Stimulated activated naive CD8-positive, alpha-beta T cell treated with anti-CD3 and anti-CD28 coated beads, Interleukin-15, amount 100 ng/mL, for 72 hours (primary cell): ENCODE measurements around the gene ALKBH6.
"Not testable (repeated sequence)": the region's sequence is repeated elsewhere in the genome, so short reads cannot be mapped to it uniquely, and the experiment has no call there.

Experiments
- ATAC-seq: fragments of 150-1000 bp; cut with Tn5 transposase; 2 replicates; pipeline ENCODE4 v1.10.0; 2021; ENCODE audit warnings: mild to moderate bottlenecking, moderate library complexity
- DNase-seq, 2 donors: peaks; one replicate each; pipeline ENCODE4 v3.0.0; 2021 to 2022
- H3K27ac Mint-ChIP-seq, 2 donors: one replicate each; pipeline ENCODE4 v1.8.0; 2022; ENCODE audit warnings: mild to moderate bottlenecking in 2 of 2, mixed read lengths in 2 of 2, moderate library complexity in 2 of 2
- H3K27me3 Mint-ChIP-seq: one replicate; pipeline ENCODE4 v1.8.0; 2022; ENCODE audit warnings: mixed read lengths
- H3K4me1 Mint-ChIP-seq: one replicate; pipeline ENCODE4 v1.8.0; 2022; ENCODE audit warnings: mild to moderate bottlenecking, mixed read lengths
- H3K4me3 Mint-ChIP-seq, 2 donors: one replicate each; pipeline ENCODE4 v1.8.0; 2022; ENCODE audit warnings: mild to moderate bottlenecking in 2 of 2, mixed read lengths in 2 of 2, moderate library complexity in 1 of 2
- H3K9me3 Mint-ChIP-seq, 2 donors: one replicate each; pipeline ENCODE4 v1.8.0; 2022; ENCODE audit warnings: mixed read lengths in 2 of 2

The ALKBH6 gene

GRCh38 chr19:35988824-35989223, 25.2 kb downstream of the ALKBH6 start:
- no peaks in the 10 kb centered on the region for H3K9me3 Mint-ChIP-seq
- peaks cover 48% of the 10 kb centered on the region for H3K27me3 Mint-ChIP-seq
- no peak overlapping the region for H3K4me3 Mint-ChIP-seq
- ATAC-seq, result no peak
- DNase-seq, result no peak
- H3K27ac Mint-ChIP-seq, result no peak overlapping the region
- peaks cover 12% of the 10 kb centered on the region for H3K4me1 Mint-ChIP-seq

GRCh38 chr19:35987571-35987896, 26.5 kb downstream of the ALKBH6 start:
- no peak for DNase-seq
- peak overlapping the region; percentile 30 to 62 for H3K4me3 Mint-ChIP-seq
- no peak for ATAC-seq
- peaks cover 9% of the 10 kb centered on the region for H3K4me1 Mint-ChIP-seq
- peaks cover 55% of the 10 kb centered on the region for H3K27me3 Mint-ChIP-seq
- no peak overlapping the region for H3K27ac Mint-ChIP-seq
- H3K9me3 Mint-ChIP-seq, result no peaks in the 10 kb centered on the region

- DNase-seq (no peak), ATAC-seq (peak; percentile 67)
- Mint-ChIP-seq H3K9me3 (no peaks in the 10 kb centered on the region), H3K4me3 (peak overlapping the region; percentile 68 to 76), H3K4me1 (peaks cover 9% of the 10 kb centered on the region), H3K27ac (no peak overlapping the region), H3K27me3 (peaks cover 55% of the 10 kb centered on the region)
These were observed 27.1 kb downstream of the ALKBH6 start for GRCh38 chr19:35986664-35987570.

- H3K9me3 Mint-ChIP-seq, result no peaks in the 10 kb centered on the region
- H3K4me1 Mint-ChIP-seq, result peaks cover 9% of the 10 kb centered on the region
- peaks cover 60% of the 10 kb centered on the region for H3K27me3 Mint-ChIP-seq
- no peak overlapping the region for H3K27ac Mint-ChIP-seq
- DNase-seq (no peak), ATAC-seq (no peak)
- no peak overlapping the region for H3K4me3 Mint-ChIP-seq
These were observed 27.9 kb downstream of the ALKBH6 start for GRCh38 chr19:35986111-35986510.

GRCh38 chr19:35983177-35983576, 30.8 kb downstream of the ALKBH6 start:
- no peaks in the 10 kb centered on the region for H3K9me3 Mint-ChIP-seq
- H3K4me1 Mint-ChIP-seq, result peaks cover 9% of the 10 kb centered on the region
- peaks cover 71% of the 10 kb centered on the region for H3K27me3 Mint-ChIP-seq
- H3K27ac Mint-ChIP-seq, result no peak overlapping the region
- H3K4me3 Mint-ChIP-seq, result no peak overlapping the region
- ATAC-seq (no peak), DNase-seq (no peak)

- not testable (repeated sequence) for ATAC-seq, H3K9me3 Mint-ChIP-seq, H3K4me3 Mint-ChIP-seq, H3K27ac Mint-ChIP-seq, DNase-seq, H3K4me1 Mint-ChIP-seq
- H3K27me3 Mint-ChIP-seq, result peaks cover 62% of the 10 kb centered on the region
These were observed 33.0 kb downstream of the ALKBH6 start for GRCh38 chr19:35980997-35981396.

GRCh38 chr19:35978832-35979365, 35.1 kb downstream of the ALKBH6 start:
- Mint-ChIP-seq H3K4me3 (no peak overlapping the region), H3K4me1 (peaks cover 5% of the 10 kb centered on the region), H3K27ac (no peak overlapping the region), H3K9me3 (no peaks in the 10 kb centered on the region), H3K27me3 (peaks cover 49% of the 10 kb centered on the region)
- ATAC-seq (no peak), DNase-seq (no peak)

GRCh38 chr19:35978271-35978670, 35.7 kb downstream of the ALKBH6 start:
- peaks cover 43% of the 10 kb centered on the region for H3K27me3 Mint-ChIP-seq
- no peaks in the 10 kb centered on the region for H3K9me3 Mint-ChIP-seq
- H3K4me3 Mint-ChIP-seq, result no peak overlapping the region
- DNase-seq (no peak), ATAC-seq (no peak)
- H3K4me1 Mint-ChIP-seq, result peaks cover 5% of the 10 kb centered on the region
- H3K27ac Mint-ChIP-seq, result no peak overlapping the region

- ATAC-seq (peak; percentile 89), DNase-seq (peak; percentile 43 to 53)
- Mint-ChIP-seq H3K27ac (no peak overlapping the region), H3K4me1 (peaks cover 5% of the 10 kb centered on the region), H3K4me3 (no peak overlapping the region), H3K27me3 (peaks cover 41% of the 10 kb centered on the region), H3K9me3 (no peaks in the 10 kb centered on the region)
These were observed 36.4 kb downstream of the ALKBH6 start for GRCh38 chr19:35977446-35978222.

GRCh38 chr19:35975608-35976214, 38.3 kb downstream of the ALKBH6 start:
- DNase-seq (no peak), ATAC-seq (no peak)
- Mint-ChIP-seq H3K4me1 (peaks cover 5% of the 10 kb centered on the region), H3K9me3 (no peaks in the 10 kb centered on the region), H3K27ac (no peak overlapping the region), H3K4me3 (no peak overlapping the region), H3K27me3 (peaks cover 33% of the 10 kb centered on the region)

- DNase-seq (no peak), ATAC-seq (no peak)
- no peaks in the 10 kb centered on the region for H3K9me3 Mint-ChIP-seq
- H3K27ac Mint-ChIP-seq, result no peak overlapping the region
- peaks cover 12% of the 10 kb centered on the region for H3K4me1 Mint-ChIP-seq
- peaks cover 23% of the 10 kb centered on the region for H3K27me3 Mint-ChIP-seq
- H3K4me3 Mint-ChIP-seq, result no peak overlapping the region
These were observed 40.5 kb downstream of the ALKBH6 start for GRCh38 chr19:35973487-35973886.

- ATAC-seq (no peak), DNase-seq (no peak)
- H3K4me3 Mint-ChIP-seq, result no peak overlapping the region
- peaks cover 7% of the 10 kb centered on the region for H3K27me3 Mint-ChIP-seq
- peaks cover 7% of the 10 kb centered on the region for H3K4me1 Mint-ChIP-seq
- no peaks in the 10 kb centered on the region for H3K9me3 Mint-ChIP-seq
- H3K27ac Mint-ChIP-seq, result no peak overlapping the region
These were observed 47.2 kb downstream of the ALKBH6 start for GRCh38 chr19:35966771-35967170.

GRCh38 chr19:35963514-35963913, 50.5 kb downstream of the ALKBH6 start:
- Mint-ChIP-seq H3K9me3 (no peaks in the 10 kb centered on the region), H3K4me3 (no peak overlapping the region), H3K27me3 (peaks cover 20% of the 10 kb centered on the region), H3K4me1 (peaks cover 24% of the 10 kb centered on the region), H3K27ac (no peak overlapping the region)
- no peak for ATAC-seq
- no peak for DNase-seq

GRCh38 chr19:35960432-35960972, 53.5 kb downstream of the ALKBH6 start:
- Mint-ChIP-seq H3K4me3 (peak overlapping the region; percentile 20 to 45), H3K27ac (no peak overlapping the region), H3K4me1 (peaks cover 38% of the 10 kb centered on the region), H3K27me3 (peaks cover 14% of the 10 kb centered on the region), H3K9me3 (peaks cover 0 to 5% of the 10 kb centered on the region in 2 donors)
- no peak for DNase-seq
- ATAC-seq, result no peak

GRCh38 chr19:35959968-35960320, 54.1 kb downstream of the ALKBH6 start:
- ATAC-seq (no peak), DNase-seq (no peak)
- peaks cover 43% of the 10 kb centered on the region for H3K4me1 Mint-ChIP-seq
- peaks cover 14% of the 10 kb centered on the region for H3K27me3 Mint-ChIP-seq
- peak overlapping the region; percentile 61 to 67 for H3K4me3 Mint-ChIP-seq
- H3K27ac Mint-ChIP-seq, result no peak overlapping the region
- H3K9me3 Mint-ChIP-seq, result peaks cover 0 to 5% of the 10 kb centered on the region in 2 donors
